C4-2B (cell line): ENCODE measurements around the gene PELI1.

Source experiments
- H3K27ac ChIP-seq: fragments of 450-650 bp; 2 replicates; pipeline ENCODE4 v1.5.1; 2017
- ZFX ChIP-seq: fragments of 450-650 bp; IDR thresholded peaks from 2 replicates; pipeline ENCODE4 v1.6.1; 2017
- TF ChIP-seq, protein P1 (sequence below): fragments of 450-650 bp; conservative IDR thresholded peaks from 2 replicates; pipeline ENCODE4 v1.5.1; 2017; ENCODE audit warnings: mild to moderate bottlenecking

The PELI1 gene

DNA sequence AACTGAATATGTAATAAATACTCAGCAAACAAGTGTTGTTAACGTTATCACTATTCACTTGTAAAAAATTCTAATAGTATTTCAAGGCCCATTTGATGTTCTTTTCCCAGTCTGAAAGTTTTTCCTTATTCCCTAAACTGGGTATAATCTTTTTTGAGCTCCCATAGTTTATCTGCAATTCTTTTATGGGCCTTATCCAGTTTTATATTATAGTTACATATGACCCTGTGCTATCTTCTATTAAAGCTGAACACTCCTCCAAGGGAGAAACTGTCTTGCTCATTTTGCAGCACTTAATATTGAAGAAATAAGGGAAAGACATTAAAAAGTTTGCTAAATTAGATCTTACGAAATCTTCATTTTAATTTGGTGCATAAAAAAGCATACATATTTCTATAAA is 13.9 kb downstream of the PELI1 start:
- H3K27ac ChIP-seq = no peak overlapping the region
- TF ChIP-seq, protein P1, sequence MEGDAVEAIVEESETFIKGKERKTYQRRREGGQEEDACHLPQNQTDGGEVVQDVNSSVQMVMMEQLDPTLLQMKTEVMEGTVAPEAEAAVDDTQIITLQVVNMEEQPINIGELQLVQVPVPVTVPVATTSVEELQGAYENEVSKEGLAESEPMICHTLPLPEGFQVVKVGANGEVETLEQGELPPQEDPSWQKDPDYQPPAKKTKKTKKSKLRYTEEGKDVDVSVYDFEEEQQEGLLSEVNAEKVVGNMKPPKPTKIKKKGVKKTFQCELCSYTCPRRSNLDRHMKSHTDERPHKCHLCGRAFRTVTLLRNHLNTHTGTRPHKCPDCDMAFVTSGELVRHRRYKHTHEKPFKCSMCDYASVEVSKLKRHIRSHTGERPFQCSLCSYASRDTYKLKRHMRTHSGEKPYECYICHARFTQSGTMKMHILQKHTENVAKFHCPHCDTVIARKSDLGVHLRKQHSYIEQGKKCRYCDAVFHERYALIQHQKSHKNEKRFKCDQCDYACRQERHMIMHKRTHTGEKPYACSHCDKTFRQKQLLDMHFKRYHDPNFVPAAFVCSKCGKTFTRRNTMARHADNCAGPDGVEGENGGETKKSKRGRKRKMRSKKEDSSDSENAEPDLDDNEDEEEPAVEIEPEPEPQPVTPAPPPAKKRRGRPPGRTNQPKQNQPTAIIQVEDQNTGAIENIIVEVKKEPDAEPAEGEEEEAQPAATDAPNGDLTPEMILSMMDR = no peak
- TF ChIP-seq ZFX = no peak

DNA sequence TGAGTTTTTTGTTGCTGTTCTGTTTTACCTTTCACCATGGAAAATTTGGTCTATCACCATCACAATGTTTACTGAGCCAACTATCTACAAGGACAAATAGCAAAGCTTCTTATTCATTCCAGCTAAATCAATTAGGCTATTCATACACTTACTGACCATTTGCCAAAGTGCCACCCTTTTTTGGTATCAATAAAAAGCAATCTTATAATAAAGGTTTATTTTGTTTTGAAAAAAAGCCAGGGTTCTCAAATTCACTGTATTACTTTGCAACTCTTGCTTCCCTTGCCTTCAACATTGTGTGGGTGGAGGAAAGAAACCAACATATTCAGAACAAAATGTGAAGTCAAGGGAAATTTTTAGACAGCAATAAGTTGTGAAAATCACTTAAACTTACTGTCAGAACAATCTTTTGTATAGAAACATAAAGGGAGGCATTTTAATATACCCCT is 15.3 kb downstream of the PELI1 start:
- TF ChIP-seq, protein P1 = no peak
- H3K27ac ChIP-seq = no peak overlapping the region

DNA sequence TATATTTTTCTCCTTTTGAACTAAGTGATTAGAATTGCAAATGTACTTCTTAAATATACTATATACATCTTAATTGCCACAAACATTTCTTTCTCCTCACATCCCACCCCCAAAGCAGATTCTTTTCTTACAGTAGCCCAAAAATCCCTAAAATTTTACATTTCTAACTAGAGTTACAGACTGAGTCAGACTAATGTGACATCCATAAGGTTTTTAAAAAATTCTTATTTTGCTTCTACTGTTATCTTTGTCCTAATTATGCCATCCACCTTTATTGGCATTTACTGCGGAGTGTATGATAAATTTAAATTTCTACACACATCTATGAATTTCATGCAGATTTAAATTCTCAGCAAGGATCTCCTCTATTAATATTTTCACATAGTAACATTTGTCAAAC is 15.8 kb downstream of the PELI1 start:
- TF ChIP-seq, protein P1 = no peak
- TF ChIP-seq ZFX = no peak
- H3K27ac ChIP-seq = no peak overlapping the region

DNA sequence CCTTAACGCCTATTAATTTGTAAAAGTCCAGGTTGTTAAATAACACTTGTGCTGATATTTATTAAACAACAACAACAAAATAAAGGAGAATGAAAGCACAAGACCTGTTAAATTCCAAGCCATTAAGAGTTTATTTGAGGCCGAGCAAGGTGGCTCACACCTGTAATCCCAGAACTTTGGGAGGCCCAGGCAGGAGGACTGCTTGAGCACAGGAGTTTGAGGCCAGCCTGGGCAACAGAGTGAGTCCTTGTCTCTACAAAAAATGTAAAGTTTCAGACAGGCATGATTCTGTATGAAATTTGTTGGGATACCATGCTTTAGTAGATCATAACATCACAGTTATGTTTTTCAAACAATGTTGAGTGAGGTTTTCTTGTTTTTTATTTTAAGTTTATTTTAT is 17.1 kb downstream of the PELI1 start:
- H3K27ac ChIP-seq = no peak overlapping the region
- TF ChIP-seq, protein P1 = no peak
- TF ChIP-seq ZFX = no peak

DNA sequence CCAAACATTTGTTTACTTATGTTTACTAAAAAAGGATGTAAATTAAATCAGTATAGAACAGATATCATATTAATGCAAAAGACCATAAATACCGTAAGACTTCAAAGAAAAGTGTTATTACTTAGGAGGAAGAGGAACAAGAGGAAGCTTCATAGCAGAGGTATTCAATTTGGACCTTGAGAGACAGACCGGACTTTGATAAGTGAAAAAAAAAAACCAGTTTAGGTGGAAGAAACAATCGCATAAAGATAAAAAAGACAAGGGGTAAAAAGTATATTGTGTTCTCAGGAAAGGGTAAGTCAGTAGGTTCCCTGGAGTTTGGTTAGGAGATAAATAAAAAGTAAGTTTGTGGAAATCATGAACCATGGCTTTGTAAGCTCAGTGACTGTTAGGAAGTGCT is 17.6 kb downstream of the PELI1 start:
- TF ChIP-seq ZFX = no peak
- TF ChIP-seq, protein P1 = no peak
- H3K27ac ChIP-seq = no peak overlapping the region

DNA sequence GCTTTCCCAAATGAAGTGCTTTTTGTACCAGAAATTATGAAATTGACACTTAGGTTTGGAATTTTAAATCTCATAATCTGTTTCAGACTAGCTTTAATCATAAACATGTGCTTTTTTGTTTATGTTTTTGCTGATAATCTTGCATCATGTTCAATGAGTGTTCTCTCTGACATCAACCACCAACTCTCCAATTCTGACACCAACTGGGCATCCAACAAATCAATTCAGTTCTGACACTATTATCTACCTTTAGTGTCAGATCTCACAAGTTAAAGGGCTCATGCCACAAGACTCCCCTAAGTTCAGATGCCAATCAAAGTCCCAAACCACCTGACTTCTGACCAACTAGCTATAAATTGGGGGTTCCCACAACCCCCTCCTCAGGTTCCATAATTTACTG is 19.6 kb downstream of the PELI1 start:
- TF ChIP-seq, protein P1 = no peak
- no peak for TF ChIP-seq ZFX
- no peak overlapping the region for H3K27ac ChIP-seq

DNA sequence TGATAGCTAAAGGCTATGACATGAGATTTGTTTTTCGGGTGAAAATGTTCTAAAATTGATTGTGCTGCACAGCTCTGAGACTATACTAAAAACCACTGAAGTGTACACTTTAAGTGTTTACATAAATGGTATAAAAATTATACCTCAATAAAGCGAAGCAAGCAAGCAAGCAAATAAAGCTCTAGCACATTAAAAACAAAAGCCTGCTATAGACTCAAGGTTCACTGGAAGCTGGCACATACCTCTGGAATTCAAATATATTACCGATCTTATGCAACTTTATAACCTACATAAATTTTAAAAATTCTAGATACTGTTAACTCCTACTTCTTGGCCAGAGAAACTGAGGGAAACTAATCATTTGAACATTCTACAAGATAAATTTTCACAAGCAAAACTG is 20.1 kb downstream of the PELI1 start:
- TF ChIP-seq, protein P1 = no peak
- TF ChIP-seq ZFX = no peak
- H3K27ac ChIP-seq = no peak overlapping the region
